ENCODE measurements around the gene TMX3.

GRCh38 chr18:68742206-68742605 lies 27.3 kb upstream of the TMX3 start:
- no peak for TF ChIP-seq SUZ12 (IDR thresholded peaks at IDR 0.05; ENCODE audit: extremely low read depth, insufficient read depth, insufficient read length)
- no peak for TF ChIP-seq YY1 (IDR thresholded peaks at IDR 0.05; ENCODE audit: insufficient read depth, insufficient read length)
- no peak for TF ChIP-seq ZNF274 (IDR thresholded peaks at IDR 0.05; ENCODE audit: low read depth, low read length)
